Endodermal cell (in vitro differentiated cells): ENCODE results near the gene NFKB1. TPM values are rescaled to one million over a fixed set of nuclear protein-coding genes. Genes with fewer than 3 reads are reported as not detected.
"Not testable (repeated sequence)": the region's sequence is repeated elsewhere in the genome, so short reads cannot be mapped to it uniquely, and the experiment has no call there.

ENCODE experiments used
- DNase-seq: peaks from one replicate; pipeline ENCODE4 v3.0.0-alpha.2; 2017
- H3K27ac ChIP-seq: 2 replicates; pipeline ENCODE4 v1.5.1; 2013; ENCODE audit warnings: mild to moderate bottlenecking, low read depth, low read length, moderate library complexity
- H3K27me3 ChIP-seq: 2 replicates; pipeline ENCODE4 v1.6.1; 2013; ENCODE audit warnings: mild to moderate bottlenecking, low read length, moderate library complexity; ENCODE audit not compliant: insufficient read depth, control insufficient read depth, poor library complexity, severe bottlenecking
- H3K36me3 ChIP-seq: 2 replicates; pipeline ENCODE4 v1.7.0; 2013; ENCODE audit warnings: mild to moderate bottlenecking, low read length, moderate library complexity; ENCODE audit not compliant: control insufficient read depth, insufficient read depth
- H3K4me1 ChIP-seq: one replicate; pipeline ENCODE4 v1.7.0; 2013; ENCODE audit warnings: low read length; ENCODE audit not compliant: control insufficient read depth, insufficient read depth
- H3K4me3 ChIP-seq: 2 replicates; pipeline ENCODE4 v1.5.1; 2013; ENCODE audit warnings: mild to moderate bottlenecking, low read length, moderate library complexity
- H3K9ac ChIP-seq: 2 replicates; pipeline ENCODE4 v1.6.1; 2013; ENCODE audit warnings: mild to moderate bottlenecking, low read length, moderate library complexity; ENCODE audit not compliant: poor library complexity, severe bottlenecking; ENCODE audit errors: extremely low read depth
- H3K9me3 ChIP-seq: 2 replicates; pipeline ENCODE4 v1.6.1; 2013; ENCODE audit warnings: mild to moderate bottlenecking, low read length, moderate library complexity; ENCODE audit not compliant: control insufficient read depth
- H3K27ac Mint-ChIP-seq: 2 replicates; pipeline ENCODE4 v1.8.0; 2020; ENCODE audit warnings: mixed read lengths
- H3K27me3 Mint-ChIP-seq: 2 replicates; pipeline ENCODE4 v1.8.0; 2021; ENCODE audit warnings: mild to moderate bottlenecking, mixed read lengths; ENCODE audit not compliant: insufficient read depth
- H3K36me3 Mint-ChIP-seq: 2 replicates; pipeline ENCODE4 v1.8.0; 2020; ENCODE audit warnings: low read depth, mixed read lengths
- H3K4me1 Mint-ChIP-seq: 2 replicates; pipeline ENCODE4 v1.8.0; 2020; ENCODE audit warnings: mixed read lengths
- H3K4me3 Mint-ChIP-seq: 2 replicates; pipeline ENCODE4 v1.8.0; 2020; ENCODE audit warnings: mild to moderate bottlenecking, moderate library complexity, mixed read lengths
- H3K9me3 Mint-ChIP-seq: 2 replicates; pipeline ENCODE4 v1.8.0; 2020; ENCODE audit warnings: mild to moderate bottlenecking, mixed read lengths
- CTCF ChIP-seq: fragments of 200-600 bp; sonication (generic); conservative IDR thresholded peaks from 2 replicates; pipeline ENCODE4 v1.5.0; 2021; ENCODE audit warnings: antibody characterized with exemption, mild to moderate bottlenecking
- WGBS, 2 experiments: methylation state at CpG; one replicate each; pipeline versions ENCODE4 v1.1.5 to v1.1.7; 2013; ENCODE audit warnings: missing lambda C conversion rate in 2 of 2, mixed read lengths in 1 of 2; ENCODE audit not compliant: insufficient coverage in 1 of 2, insufficient read length in 1 of 2; 5-methylcytosine and 5-hydroxymethylcytosine counted together
- total RNA-seq, 2 donors: library from RNA; stranded (reverse); fragmentation: NEBNext Ultra II Directional in 1 of 2; extraction: Animal tissue kit (Norgen Biotek cat#: 25700) in 1 of 2; gene quantifications; 2 replicates in 1 of 2; 3 replicates in 1 of 2; pipeline ENCODE4 v1.2.1, GENCODE V29; 2021

The NFKB1 gene
- total RNA-seq, 2 donors from 2014 or later: 4.4 to 5.6 TPM

GRCh38 chr4:102569200-102569599, 68.0 kb downstream of the NFKB1 start:
- H3K9me3 ChIP-seq: no peaks in the 10 kb centered on the region
- no peaks in the 10 kb centered on the region for H3K36me3 Mint-ChIP-seq
- no peak overlapping the region for H3K9ac ChIP-seq
- no peaks in the 10 kb centered on the region for H3K4me1 Mint-ChIP-seq
- no peaks in the 10 kb centered on the region for H3K4me1 ChIP-seq
- no peaks in the 10 kb centered on the region for H3K27me3 Mint-ChIP-seq
- 86 to 93% methylated on average over 1 of the region's 2 CpGs for WGBS, 2 experiments
- DNase-seq: no peak
- H3K4me3 ChIP-seq: no peak overlapping the region
- no peak overlapping the region for H3K27ac Mint-ChIP-seq
- H3K27me3 ChIP-seq: no peaks in the 10 kb centered on the region
- H3K9me3 Mint-ChIP-seq: peaks cover 5% of the 10 kb centered on the region
- no peaks in the 10 kb centered on the region for H3K36me3 ChIP-seq
- H3K4me3 Mint-ChIP-seq: no peak overlapping the region
- TF ChIP-seq CTCF: no peak
- H3K27ac ChIP-seq: no peak overlapping the region

- H3K27me3 Mint-ChIP-seq, H3K27ac ChIP-seq, H3K27me3 ChIP-seq, DNase-seq, H3K4me3 Mint-ChIP-seq, H3K9me3 ChIP-seq, H3K36me3 Mint-ChIP-seq, H3K27ac Mint-ChIP-seq, H3K4me1 ChIP-seq, H3K4me3 ChIP-seq, H3K9ac ChIP-seq, H3K36me3 ChIP-seq, H3K4me1 Mint-ChIP-seq, H3K9me3 Mint-ChIP-seq: not testable (repeated sequence)
- WGBS, 2 experiments: 100% methylated on average over 1 of the region's 1 CpG; no CpG with 5 or more reads in 1 of the 2 experiments
Measured at GRCh38 chr4:102570211-102570610, 69.1 kb downstream of the NFKB1 start.

- H3K36me3 Mint-ChIP-seq: no peaks in the 10 kb centered on the region
- Histone ChIP-seq H3K36me3 (no peaks in the 10 kb centered on the region), H3K9ac (no peak overlapping the region), H3K4me3 (no peak overlapping the region), H3K4me1 (no peaks in the 10 kb centered on the region), H3K9me3 (no peaks in the 10 kb centered on the region), H3K27me3 (no peaks in the 10 kb centered on the region), H3K27ac (no peak overlapping the region)
- H3K9me3 Mint-ChIP-seq: peaks cover 5% of the 10 kb centered on the region
- no peaks in the 10 kb centered on the region for H3K27me3 Mint-ChIP-seq
- no peak for DNase-seq
- H3K4me3 Mint-ChIP-seq: no peak overlapping the region
- WGBS, 2 experiments: 87 to 88% methylated on average over 2 of the region's 3 CpGs
- H3K4me1 Mint-ChIP-seq: peaks cover 5% of the 10 kb centered on the region
- no peak for TF ChIP-seq CTCF
- H3K27ac Mint-ChIP-seq: no peak overlapping the region
Measured at GRCh38 chr4:102572452-102572851, 71.3 kb downstream of the NFKB1 start.

GRCh38 chr4:102574317-102574716, 73.2 kb downstream of the NFKB1 start:
- WGBS, 2 experiments: 75 to 93% methylated on average over 2 of the region's 2 CpGs
- no peaks in the 10 kb centered on the region for H3K36me3 ChIP-seq
- no peak overlapping the region for H3K4me3 ChIP-seq
- no peaks in the 10 kb centered on the region for H3K4me1 ChIP-seq
- Mint-ChIP-seq H3K27me3 (no peaks in the 10 kb centered on the region), H3K36me3 (no peaks in the 10 kb centered on the region), H3K27ac (no peak overlapping the region), H3K9me3 (peaks cover 5% of the 10 kb centered on the region), H3K4me3 (no peak overlapping the region), H3K4me1 (peaks cover 13% of the 10 kb centered on the region)
- no peak for DNase-seq
- no peaks in the 10 kb centered on the region for H3K27me3 ChIP-seq
- no peak overlapping the region for H3K27ac ChIP-seq
- no peak for TF ChIP-seq CTCF
- H3K9me3 ChIP-seq: no peaks in the 10 kb centered on the region
- H3K9ac ChIP-seq: no peak overlapping the region
